EL (cell line): ENCODE measurements around the gene BANK1.

Experiments used
- DNase-seq: peaks from one replicate; pipeline ENCODE4 v3.0.0-alpha.2; 2016

The BANK1 gene

GRCh38 chr4:102042871-102043802 is 252.6 kb downstream of the BANK1 start:
- no peak for DNase-seq

GRCh38 chr4:102047616-102048015 is 257.1 kb downstream of the BANK1 start:
- peak; percentile 18 for DNase-seq

- DNase-seq = no peak
Observed at GRCh38 chr4:102055805-102056204, 265.3 kb downstream of the BANK1 start.

- no peak for DNase-seq
Observed at GRCh38 chr4:102057122-102057521, 266.6 kb downstream of the BANK1 start.

GRCh38 chr4:102061133-102061532 is 270.6 kb downstream of the BANK1 start:
- DNase-seq = no peak

- DNase-seq = no peak
Observed at GRCh38 chr4:102064747-102065442, 274.4 kb downstream of the BANK1 start.

- DNase-seq = peak; percentile 28
Observed at GRCh38 chr4:102076622-102077021, 286.1 kb downstream of the BANK1 start.

GRCh38 chr4:102080184-102080583 is 289.7 kb downstream of the BANK1 start:
- DNase-seq = no peak

- DNase-seq = no peak
Observed at GRCh38 chr4:102089850-102090621, 299.5 kb downstream of the BANK1 start.

GRCh38 chr4:102091656-102092055 is 301.1 kb downstream of the BANK1 start:
- DNase-seq = no peak

GRCh38 chr4:102094481-102094880 is 304.0 kb downstream of the BANK1 start:
- DNase-seq = no peak

GRCh38 chr4:102103368-102103767 is 312.8 kb downstream of the BANK1 start:
- no peak for DNase-seq

GRCh38 chr4:102104278-102104677 is 313.7 kb downstream of the BANK1 start:
- no peak for DNase-seq

- DNase-seq = no peak
Observed at GRCh38 chr4:102105983-102106382, 315.5 kb downstream of the BANK1 start.

- no peak for DNase-seq
Observed at GRCh38 chr4:102114118-102114630, 323.6 kb downstream of the BANK1 start.

GRCh38 chr4:102116121-102116520 is 325.6 kb downstream of the BANK1 start:
- DNase-seq = no peak

GRCh38 chr4:102120846-102121245 is 330.3 kb downstream of the BANK1 start:
- DNase-seq = no peak
